CD14-positive monocyte (primary cell): ENCODE data around the gene C1QTNF8. TPM values are rescaled to one million over a fixed set of nuclear protein-coding genes. Genes with fewer than 3 reads are reported as not detected.

Experiments
- DNase-seq, 3 donors: peaks; one replicate each; pipeline ENCODE4 v3.0.0-alpha.2; 2011 to 2022
- H2AFZ ChIP-seq: 2 replicates; pipeline ENCODE4 v1.6.0; 2012; ENCODE audit warnings: mild to moderate bottlenecking, low read depth, low read length, inconsistent platforms; ENCODE audit not compliant: insufficient read depth, poor library complexity, severe bottlenecking
- H3K27ac ChIP-seq, 2 donors: 1 replicate in 1 of 2; 2 replicates in 1 of 2; pipeline ENCODE4 v1.5.1; 2012 to 2013; ENCODE audit warnings: low read length in 2 of 2, control low read depth in 1 of 2, inconsistent platforms in 1 of 2, low read depth in 1 of 2, mild to moderate bottlenecking in 1 of 2
- H3K27me3 ChIP-seq, 2 donors: one replicate each; pipeline versions ENCODE4 v1.6.0 to v1.6.1; 2011 to 2013; ENCODE audit warnings: low read length in 2 of 2; ENCODE audit not compliant: control insufficient read depth in 2 of 2, insufficient read depth in 2 of 2
- H3K36me3 ChIP-seq, 2 donors: replicated peaks in 1 of 2; 1 replicate in 1 of 2; 2 replicates in 1 of 2; pipeline versions ENCODE4 v1.5.1 to v1.6.1; 2012 to 2013; ENCODE audit warnings: low read length in 2 of 2, control low read depth in 1 of 2, inconsistent platforms in 1 of 2, mild to moderate bottlenecking in 1 of 2; ENCODE audit not compliant: insufficient read depth in 2 of 2, control insufficient read depth in 1 of 2
- H3K4me1 ChIP-seq, 2 donors: 1 replicate in 1 of 2; 2 replicates in 1 of 2; pipeline versions ENCODE4 v1.5.1 to v1.6.1; 2012 to 2013; ENCODE audit warnings: low read length in 2 of 2, control low read depth in 1 of 2, inconsistent platforms in 1 of 2, mild to moderate bottlenecking in 1 of 2, moderate library complexity in 1 of 2; ENCODE audit not compliant: insufficient read depth in 2 of 2, control insufficient read depth in 1 of 2
- H3K4me2 ChIP-seq: replicated peaks from 2 replicates; pipeline ENCODE3; 2012; ENCODE audit warnings: low read length, moderate library complexity, mild to moderate bottlenecking; ENCODE audit not compliant: poor library complexity, severe bottlenecking; ENCODE audit errors: extremely low read depth
- H3K4me3 ChIP-seq, 3 experiments: fragments of 200-600 bp in 1 of 3; sonication (generic) in 1 of 3; replicated peaks in 1 of 3; 1 replicate in 2 of 3; 2 replicates in 1 of 3; pipeline ENCODE4 v1.5.1; 2011 to 2013; ENCODE audit warnings: low read length in 3 of 3, mild to moderate bottlenecking in 3 of 3, control low read depth in 2 of 3, low read depth in 2 of 3, inconsistent platforms in 1 of 3, moderate library complexity in 1 of 3
- H3K79me2 ChIP-seq: 2 replicates; pipeline ENCODE4 v1.6.0; 2012; ENCODE audit warnings: mild to moderate bottlenecking, control low read depth, inconsistent platforms, low read length, moderate library complexity; ENCODE audit not compliant: insufficient read depth
- H3K9ac ChIP-seq: 2 replicates; pipeline ENCODE4 v1.6.0; 2017; ENCODE audit warnings: low read length, mild to moderate bottlenecking; ENCODE audit not compliant: insufficient read depth, poor library complexity, severe bottlenecking
- H3K9me3 ChIP-seq, 2 donors: replicated peaks in 1 of 2; 1 replicate in 1 of 2; 2 replicates in 1 of 2; pipeline versions ENCODE4 v1.5.1 to v1.6.1; 2012 to 2013; ENCODE audit warnings: low read length in 2 of 2, control low read depth in 1 of 2; ENCODE audit not compliant: control insufficient read depth in 1 of 2, insufficient read depth in 1 of 2
- H4K20me1 ChIP-seq: 2 replicates; pipeline ENCODE4 v1.6.0; 2012; ENCODE audit warnings: mild to moderate bottlenecking, low read length, control low read depth, moderate library complexity; ENCODE audit not compliant: insufficient read depth
- H3K27ac Mint-ChIP-seq, 7 donors: one replicate each; pipeline ENCODE4 v1.8.0; 2020; ENCODE audit warnings: mild to moderate bottlenecking in 7 of 7, mixed read lengths in 7 of 7, moderate library complexity in 6 of 7, inconsistent platforms in 2 of 7
- H3K27me3 Mint-ChIP-seq, 3 donors: one replicate each; pipeline ENCODE4 v1.8.0; 2021 to 2022; ENCODE audit warnings: low read depth in 3 of 3, mild to moderate bottlenecking in 3 of 3, mixed read lengths in 3 of 3, moderate library complexity in 3 of 3, inconsistent platforms in 1 of 3
- H3K36me3 Mint-ChIP-seq, 2 donors: one replicate each; pipeline ENCODE4 v1.8.0; 2020; ENCODE audit warnings: mixed read lengths in 2 of 2, inconsistent platforms in 1 of 2, mild to moderate bottlenecking in 1 of 2
- H3K4me1 Mint-ChIP-seq: one replicate; pipeline ENCODE4 v1.8.0; 2020; ENCODE audit warnings: mild to moderate bottlenecking, mixed read lengths
- H3K4me3 Mint-ChIP-seq, 2 donors: one replicate each; pipeline ENCODE4 v1.8.0; 2020; ENCODE audit warnings: mild to moderate bottlenecking in 2 of 2, mixed read lengths in 2 of 2, moderate library complexity in 1 of 2
- H3K9me3 Mint-ChIP-seq, 7 donors: one replicate each; pipeline ENCODE4 v1.8.0; 2020 to 2022; ENCODE audit warnings: mixed read lengths in 7 of 7, mild to moderate bottlenecking in 6 of 7, moderate library complexity in 6 of 7, inconsistent platforms in 2 of 7
- WGBS: methylation state at CpG from one replicate; pipeline ENCODE4 v1.1.5; 2013; ENCODE audit warnings: missing lambda C conversion rate; ENCODE audit not compliant: insufficient coverage; 5-methylcytosine and 5-hydroxymethylcytosine counted together
- intact Hi-C, 2 donors: fragments of 100-400 bp; cut with micrococcal nuclease; formaldehyde crosslinking; loops; one replicate each; pipeline versions ENCODE4 v1.15.0 to v1.15.1; 2023
- polyA plus RNA-seq, 3 donors: library from polyadenylated mRNA; depleted of rRNA in 1 of 3; unstranded in 2 of 3; stranded (reverse) in 1 of 3; fragments of 300-500 nt in 2 of 3; fragments of >200 nt in 1 of 3; fragmentation: Illumina TruSeq in 2 of 3; gene quantifications; 1 replicate in 2 of 3; 2 replicates in 1 of 3; pipeline ENCODE4 v1.2.3, GENCODE V29; 2012 to 2021
- TF ChIP-seq, protein P1 (sequence below): fragments of 200-600 bp; IDR thresholded peaks from one replicate; pipeline ENCODE4 v1.8.0; 2022; ENCODE audit warnings: antibody characterized with exemption, mild to moderate bottlenecking

The C1QTNF8 gene
- polyA plus RNA-seq, 3 donors, result not detected

DNA sequence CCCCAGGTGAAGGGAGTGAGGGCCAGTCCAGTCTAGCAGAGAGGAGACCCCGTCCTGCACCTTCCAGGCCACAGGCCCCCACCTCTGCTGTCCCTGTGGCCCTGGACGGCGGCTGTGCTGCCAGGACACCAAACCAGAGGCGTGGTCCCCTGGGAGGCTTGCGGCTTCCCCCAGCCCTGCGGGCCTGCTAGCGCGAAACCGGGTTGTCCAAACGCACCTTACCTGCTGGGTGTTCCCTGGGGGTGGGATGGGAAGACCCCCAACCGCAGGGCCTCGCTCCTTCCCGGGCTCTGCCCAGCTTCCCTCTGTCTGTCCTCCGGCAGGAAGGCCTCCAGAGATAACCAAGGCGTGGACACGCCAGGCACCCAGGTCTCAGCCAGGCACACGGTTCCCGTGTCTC, 37.2 kb upstream of the C1QTNF8 start:
- Histone ChIP-seq H3K4me2 (no peak overlapping the region), H3K4me1 (no peaks in the 10 kb centered on the region), H2AFZ (no peak overlapping the region), H3K9ac (no peak overlapping the region), H3K4me3 (no peak overlapping the region), H4K20me1 (no peaks in the 10 kb centered on the region), H3K27ac (no peak overlapping the region), H3K36me3 (no peaks in the 10 kb centered on the region), H3K27me3 (no peaks in the 10 kb centered on the region), H3K9me3 (no peaks in the 10 kb centered on the region), H3K79me2 (no peaks in the 10 kb centered on the region)
- intact Hi-C loops, result no loop called here
- DNase-seq, result no peak
- Mint-ChIP-seq H3K4me3 (no peak overlapping the region), H3K27ac (no peak overlapping the region), H3K27me3 (peaks cover under 1 to 5% (median 2%) of the 10 kb centered on the region in 3 donors), H3K4me1 (no peaks in the 10 kb centered on the region), H3K36me3 (no peaks in the 10 kb centered on the region), H3K9me3 (peaks cover 0 to 4% (median 0%) of the 10 kb centered on the region in 7 donors)
- TF ChIP-seq, protein P1, sequence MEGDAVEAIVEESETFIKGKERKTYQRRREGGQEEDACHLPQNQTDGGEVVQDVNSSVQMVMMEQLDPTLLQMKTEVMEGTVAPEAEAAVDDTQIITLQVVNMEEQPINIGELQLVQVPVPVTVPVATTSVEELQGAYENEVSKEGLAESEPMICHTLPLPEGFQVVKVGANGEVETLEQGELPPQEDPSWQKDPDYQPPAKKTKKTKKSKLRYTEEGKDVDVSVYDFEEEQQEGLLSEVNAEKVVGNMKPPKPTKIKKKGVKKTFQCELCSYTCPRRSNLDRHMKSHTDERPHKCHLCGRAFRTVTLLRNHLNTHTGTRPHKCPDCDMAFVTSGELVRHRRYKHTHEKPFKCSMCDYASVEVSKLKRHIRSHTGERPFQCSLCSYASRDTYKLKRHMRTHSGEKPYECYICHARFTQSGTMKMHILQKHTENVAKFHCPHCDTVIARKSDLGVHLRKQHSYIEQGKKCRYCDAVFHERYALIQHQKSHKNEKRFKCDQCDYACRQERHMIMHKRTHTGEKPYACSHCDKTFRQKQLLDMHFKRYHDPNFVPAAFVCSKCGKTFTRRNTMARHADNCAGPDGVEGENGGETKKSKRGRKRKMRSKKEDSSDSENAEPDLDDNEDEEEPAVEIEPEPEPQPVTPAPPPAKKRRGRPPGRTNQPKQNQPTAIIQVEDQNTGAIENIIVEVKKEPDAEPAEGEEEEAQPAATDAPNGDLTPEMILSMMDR, result no peak
- WGBS, result 96% methylated on average over 12 of the region's 18 CpGs

DNA sequence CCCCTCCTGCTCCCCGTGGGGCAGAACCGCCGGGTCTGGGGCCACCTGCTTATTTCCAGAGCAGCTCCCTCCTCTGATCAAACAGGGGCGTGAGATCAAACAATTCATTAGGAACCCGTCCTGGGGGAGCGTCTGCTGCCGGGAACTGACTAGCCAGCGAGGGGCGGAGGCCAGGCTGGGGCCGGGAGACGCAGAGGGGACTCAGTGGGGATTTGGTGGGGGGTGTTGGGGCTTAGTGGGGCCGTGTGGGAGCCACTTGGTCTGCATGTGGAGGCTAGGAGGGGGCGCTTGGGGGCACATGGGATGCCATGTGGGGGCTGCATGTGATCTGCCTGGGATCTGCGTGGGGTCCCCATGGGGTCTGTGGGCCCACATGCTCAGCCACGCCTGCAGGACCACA, 36.4 kb upstream of the C1QTNF8 start:
- H3K4me2 ChIP-seq, result no peak overlapping the region
- no peaks in the 10 kb centered on the region for H3K79me2 ChIP-seq
- H3K36me3 ChIP-seq, result no peaks in the 10 kb centered on the region
- H3K27ac Mint-ChIP-seq, result no peak overlapping the region
- no peaks in the 10 kb centered on the region for H3K4me1 ChIP-seq
- TF ChIP-seq, protein P1, result no peak
- no peaks in the 10 kb centered on the region for H4K20me1 ChIP-seq
- H3K27me3 Mint-ChIP-seq, result peaks cover 0 to 2% (median 2%) of the 10 kb centered on the region in 3 donors
- no peak overlapping the region for H3K4me3 ChIP-seq
- H3K36me3 Mint-ChIP-seq, result no peaks in the 10 kb centered on the region
- H3K9me3 ChIP-seq, result no peaks in the 10 kb centered on the region
- DNase-seq, result no peak
- H3K27ac ChIP-seq, result no peak overlapping the region
- H3K27me3 ChIP-seq, result no peaks in the 10 kb centered on the region
- H2AFZ ChIP-seq, result no peak overlapping the region
- no peak overlapping the region for H3K4me3 Mint-ChIP-seq
- H3K9me3 Mint-ChIP-seq, result peaks cover 0 to 4% (median 0%) of the 10 kb centered on the region in 7 donors
- 66% methylated on average over 15 of the region's 15 CpGs for WGBS
- no peak overlapping the region for H3K9ac ChIP-seq
- H3K4me1 Mint-ChIP-seq, result no peaks in the 10 kb centered on the region
- intact Hi-C loops, result no loop called here
